Parathyroid adenoma (tissue), 2 donors: ENCODE data around the gene LRBA.
"Not testable (repeated sequence)": the region's sequence is repeated elsewhere in the genome, so short reads cannot be mapped to it uniquely, and the experiment has no call there.

Source experiments
- H2AFZ ChIP-seq: fragments of 300-600 bp; sonication (generic); one replicate; pipeline ENCODE4 v1.7.0; 2017; ENCODE audit warnings: antibody characterized with exemption, mild to moderate bottlenecking
- H3K27ac ChIP-seq: fragments of 300-600 bp; sonication (generic); one replicate; pipeline ENCODE4 v1.7.0; 2017
- H3K27me3 ChIP-seq: fragments of 300-600 bp; sonication (generic); one replicate; pipeline ENCODE4 v1.7.0; 2017; ENCODE audit warnings: low read length; ENCODE audit not compliant: control insufficient read depth, insufficient read depth
- H3K36me3 ChIP-seq: fragments of 300-600 bp; sonication (generic); one replicate; pipeline ENCODE4 v1.7.0; 2017; ENCODE audit warnings: low read length; ENCODE audit not compliant: control insufficient read depth, insufficient read depth
- H3K4me1 ChIP-seq: fragments of 300-600 bp; sonication (generic); one replicate; pipeline ENCODE4 v1.7.0; 2017; ENCODE audit warnings: control low read depth
- H3K4me2 ChIP-seq: fragments of 300-600 bp; sonication (generic); one replicate; pipeline ENCODE4 v1.7.0; 2017; ENCODE audit warnings: low read length
- H3K4me3 ChIP-seq: fragments of 300-600 bp; sonication (generic); one replicate; pipeline ENCODE4 v1.7.0; 2017; ENCODE audit warnings: low read depth, low read length
- H3K79me2 ChIP-seq: fragments of 300-600 bp; sonication (generic); one replicate; pipeline ENCODE4 v1.7.0; 2017; ENCODE audit warnings: control low read depth
- H3K9ac ChIP-seq: fragments of 300-600 bp; sonication (generic); one replicate; pipeline ENCODE4 v1.7.0; 2017; ENCODE audit warnings: mild to moderate bottlenecking
- H3K9me3 ChIP-seq: fragments of 300-600 bp; sonication (generic); one replicate; pipeline ENCODE4 v1.7.0; 2017; ENCODE audit warnings: low read length; ENCODE audit not compliant: control insufficient read depth
- CTCF ChIP-seq: fragments of 300-600 bp; sonication (generic); IDR thresholded peaks from one replicate; pipeline ENCODE4 v1.7.0; 2017; ENCODE audit warnings: antibody characterized with exemption, mild to moderate bottlenecking
- donor health status: primary hyperparathyroidism.

The LRBA gene

GRCh38 chr4:150931796-150932195 lies 83.3 kb downstream of the LRBA start:
- no peak overlapping the region for H3K27ac ChIP-seq
- no peak overlapping the region for H3K4me2 ChIP-seq
- no peaks in the 10 kb centered on the region for H3K9me3 ChIP-seq
- no peaks in the 10 kb centered on the region for H3K79me2 ChIP-seq
- no peak overlapping the region for H2AFZ ChIP-seq
- H3K27me3 ChIP-seq: no peaks in the 10 kb centered on the region
- no peak for TF ChIP-seq CTCF
- no peaks in the 10 kb centered on the region for H3K4me1 ChIP-seq
- H3K36me3 ChIP-seq: no peaks in the 10 kb centered on the region
- H3K4me3 ChIP-seq: no peak overlapping the region
- no peak overlapping the region for H3K9ac ChIP-seq

- no peaks in the 10 kb centered on the region for H3K79me2 ChIP-seq
- H3K4me1 ChIP-seq: no peaks in the 10 kb centered on the region
- H3K27me3 ChIP-seq: no peaks in the 10 kb centered on the region
- H3K9me3 ChIP-seq: no peaks in the 10 kb centered on the region
- no peak overlapping the region for H3K9ac ChIP-seq
- no peak overlapping the region for H2AFZ ChIP-seq
- no peak overlapping the region for H3K4me2 ChIP-seq
- no peak for TF ChIP-seq CTCF
- no peaks in the 10 kb centered on the region for H3K36me3 ChIP-seq
- no peak overlapping the region for H3K4me3 ChIP-seq
- no peak overlapping the region for H3K27ac ChIP-seq
Measured at GRCh38 chr4:150931005-150931404, 84.1 kb downstream of the LRBA start.

GRCh38 chr4:150923945-150924344 lies 91.1 kb downstream of the LRBA start:
- Histone ChIP-seq H2AFZ (no peak overlapping the region), H3K27me3 (no peaks in the 10 kb centered on the region), H3K9ac (no peak overlapping the region), H3K4me3 (no peak overlapping the region), H3K27ac (no peak overlapping the region), H3K9me3 (no peaks in the 10 kb centered on the region), H3K79me2 (no peaks in the 10 kb centered on the region), H3K4me2 (no peak overlapping the region), H3K36me3 (no peaks in the 10 kb centered on the region), H3K4me1 (no peaks in the 10 kb centered on the region)
- TF ChIP-seq CTCF: no peak

- not testable (repeated sequence) for H3K4me2 ChIP-seq, H3K36me3 ChIP-seq, H3K4me3 ChIP-seq, H3K9me3 ChIP-seq, H3K27me3 ChIP-seq, H3K27ac ChIP-seq, H2AFZ ChIP-seq, H3K4me1 ChIP-seq, H3K9ac ChIP-seq, H3K79me2 ChIP-seq
Measured at GRCh38 chr4:150921486-150921885, 93.6 kb downstream of the LRBA start.

- H3K9ac ChIP-seq, H3K4me2 ChIP-seq, H3K79me2 ChIP-seq, H2AFZ ChIP-seq, H3K27me3 ChIP-seq, H3K4me3 ChIP-seq, H3K36me3 ChIP-seq, H3K9me3 ChIP-seq, H3K4me1 ChIP-seq, H3K27ac ChIP-seq: not testable (repeated sequence)
Measured at GRCh38 chr4:150918562-150918961, 96.5 kb downstream of the LRBA start.

- Histone ChIP-seq H3K27ac (no peak overlapping the region), H3K9ac (no peak overlapping the region), H3K4me1 (no peaks in the 10 kb centered on the region), H3K79me2 (no peaks in the 10 kb centered on the region), H3K4me2 (no peak overlapping the region), H3K9me3 (no peaks in the 10 kb centered on the region), H3K36me3 (no peaks in the 10 kb centered on the region), H2AFZ (no peak overlapping the region), H3K27me3 (no peaks in the 10 kb centered on the region), H3K4me3 (no peak overlapping the region)
- TF ChIP-seq CTCF: no peak
Measured at GRCh38 chr4:150911326-150911725, 103.8 kb downstream of the LRBA start.
